ENCODE data around the gene KRT76. TPM values are rescaled to one million over a fixed set of nuclear protein-coding genes. Genes with fewer than 3 reads are reported as not detected.

KRT76 gene
- total RNA-seq, 4 donors from 2014 or later: not detected

DNA sequence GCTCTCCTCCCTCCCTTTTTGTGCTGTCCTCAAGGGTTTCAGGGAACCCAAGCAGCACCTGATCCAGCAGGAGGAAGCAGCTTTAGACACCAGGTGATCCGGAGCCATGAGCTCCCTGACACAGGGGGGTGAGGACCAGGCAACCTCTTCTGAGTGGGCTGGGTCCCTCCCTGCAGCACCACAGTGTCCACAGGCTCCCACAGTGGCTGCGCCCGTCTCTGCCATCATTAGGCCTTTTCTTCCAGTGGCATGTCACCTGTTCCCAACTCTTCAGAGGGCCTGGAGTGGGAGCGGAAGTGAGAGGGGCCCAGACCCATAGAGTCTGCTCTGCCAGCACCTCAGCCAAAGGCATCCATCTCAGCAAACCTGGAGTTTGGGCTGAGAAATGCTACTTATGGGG is 421 bp upstream of the KRT76 start:
- WGBS, 2 donors: 81 to 92% methylated on average over 3 to 4 of the region's 4 CpGs
- TF ChIP-seq EP300 (IDR thresholded peaks at IDR 0.05): no peak
- TF ChIP-seq POLR2A (IDR thresholded peaks at IDR 0.05): no peak
- no peak for TF ChIP-seq CTCF (IDR thresholded peaks at IDR 0.05)
- no peak for DNase-seq (ENCODE audit: low spot score in 2 of 2)

GRCh38 chr12:52776435-52776834 is 710 bp downstream of the KRT76 start:
- TF ChIP-seq CTCF (IDR thresholded peaks at IDR 0.05) (no peak), EP300 (IDR thresholded peaks at IDR 0.05) (no peak), POLR2A (IDR thresholded peaks at IDR 0.05) (no peak)
- Histone ChIP-seq H3K36me3 (no peaks in the 10 kb centered on the region), H3K27ac (no peak overlapping the region), H3K4me3 (no peak overlapping the region), H3K9me3 (no peaks in the 10 kb centered on the region), H3K4me1 (no peaks in the 10 kb centered on the region), H3K27me3 (peaks cover 0 to 6% of the 10 kb centered on the region in 2 donors)
- WGBS, 2 donors: 85 to 90% methylated on average over 5 of the region's 5 CpGs
- no peak for DNase-seq (ENCODE audit: low spot score in 2 of 2)

More for the DNA sequence above, 421 bp upstream of the KRT76 start:
- Histone ChIP-seq H3K4me3 (no peak overlapping the region), H3K4me1 (no peaks in the 10 kb centered on the region), H3K9me3 (no peaks in the 10 kb centered on the region), H3K27ac (no peak overlapping the region), H3K27me3 (peaks cover 0 to 6% of the 10 kb centered on the region in 2 donors), H3K36me3 (no peaks in the 10 kb centered on the region)

DNA sequence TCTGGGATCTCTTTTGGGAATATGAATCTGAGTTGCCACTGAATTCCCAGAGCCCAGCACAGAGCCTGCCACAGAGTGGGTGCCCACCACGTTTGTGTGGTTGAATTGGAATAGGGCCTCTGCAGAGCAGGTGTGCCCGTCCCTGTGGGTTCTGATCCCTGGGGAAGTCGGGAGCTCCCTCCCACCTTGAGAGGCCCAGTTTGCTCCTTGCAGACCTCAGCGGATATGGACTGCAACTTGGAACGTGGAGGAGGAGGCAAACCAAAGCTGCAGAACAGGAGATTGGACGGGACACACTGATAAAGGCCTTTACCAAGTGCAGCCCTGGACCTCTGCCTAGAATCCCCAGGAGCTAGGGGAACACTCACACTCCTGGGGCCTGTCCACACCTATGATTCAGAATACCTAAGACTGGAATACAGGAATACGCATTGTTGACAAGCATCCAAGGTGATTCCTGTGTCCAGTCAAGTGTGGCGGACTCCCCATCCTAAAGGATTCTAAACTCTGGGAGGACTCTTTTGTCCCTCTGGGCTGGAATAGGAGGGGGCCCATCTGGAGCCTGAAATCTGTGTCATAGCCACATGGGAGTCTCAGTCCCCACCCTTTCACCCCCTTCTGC is 2.4 kb downstream of the KRT76 start:
- 73 to 76% methylated on average over 8 of the region's 8 CpGs for WGBS, 2 donors
- Histone ChIP-seq H3K4me1 (no peaks in the 10 kb centered on the region), H3K4me3 (no peak overlapping the region), H3K9me3 (no peaks in the 10 kb centered on the region), H3K27me3 (peaks cover 0 to 3% of the 10 kb centered on the region in 2 donors), H3K27ac (no peak overlapping the region), H3K36me3 (no peaks in the 10 kb centered on the region)
- no peak for DNase-seq (ENCODE audit: low spot score in 2 of 2)
- TF ChIP-seq EP300 (IDR thresholded peaks at IDR 0.05): no peak

GRCh38 chr12:52772772-52773171 is 4.4 kb downstream of the KRT76 start:
- H3K27me3 ChIP-seq: no peaks in the 10 kb centered on the region
- H3K27ac ChIP-seq: no peak overlapping the region
- DNase-seq (ENCODE audit: low spot score in 2 of 2): no peak
- no peak overlapping the region for H3K4me3 ChIP-seq
- H3K4me1 ChIP-seq: no peaks in the 10 kb centered on the region
- no peaks in the 10 kb centered on the region for H3K36me3 ChIP-seq
- WGBS, 2 donors: 45 to 46% methylated on average over 3 of the region's 3 CpGs
- H3K9me3 ChIP-seq: no peaks in the 10 kb centered on the region
- TF ChIP-seq EP300 (IDR thresholded peaks at IDR 0.05) (no peak), POLR2A (IDR thresholded peaks at IDR 0.05) (no peak), CTCF (IDR thresholded peaks at IDR 0.05) (no peak)

- WGBS, 2 donors: 85 to 89% methylated on average over 4 of the region's 4 CpGs
- no peak overlapping the region for H3K4me3 ChIP-seq
- H3K9me3 ChIP-seq: no peaks in the 10 kb centered on the region
- H3K4me1 ChIP-seq: no peaks in the 10 kb centered on the region
- no peak overlapping the region for H3K27ac ChIP-seq
- TF ChIP-seq CTCF (IDR thresholded peaks at IDR 0.05) (no peak), POLR2A (IDR thresholded peaks at IDR 0.05) (no peak), EP300 (IDR thresholded peaks at IDR 0.05) (no peak)
- H3K27me3 ChIP-seq: no peaks in the 10 kb centered on the region
- H3K36me3 ChIP-seq: no peaks in the 10 kb centered on the region
- no peak for DNase-seq (ENCODE audit: low spot score in 2 of 2)
Measured at GRCh38 chr12:52772188-52772587, 5.0 kb downstream of the KRT76 start.

GRCh38 chr12:52771505-52771904 is 5.6 kb downstream of the KRT76 start:
- H3K9me3 ChIP-seq: no peaks in the 10 kb centered on the region

More at GRCh38 chr12:52771505-52771904, 5.6 kb downstream of the KRT76 start:
- WGBS, 2 donors: 60 to 85% methylated on average over 4 of the region's 4 CpGs
- Histone ChIP-seq H3K4me3 (no peak overlapping the region), H3K27ac (no peak overlapping the region), H3K36me3 (no peaks in the 10 kb centered on the region), H3K4me1 (no peaks in the 10 kb centered on the region), H3K27me3 (no peaks in the 10 kb centered on the region)
- TF ChIP-seq POLR2A (IDR thresholded peaks at IDR 0.05) (no peak), CTCF (IDR thresholded peaks at IDR 0.05) (no peak), EP300 (IDR thresholded peaks at IDR 0.05) (no peak)
- no peak for DNase-seq (ENCODE audit: low spot score in 2 of 2)

Data from tibial nerve (tissue), 4 donors.